BE2C (cell line): ENCODE measurements around the gene RBM47.

Experiments
- DNase-seq: peaks from one replicate; pipeline ENCODE4 v3.0.0-alpha.2; 2020
- H3K27me3 ChIP-seq: fragments of 250-450 bp; sonication (Bioruptor Pico); 2 replicates; pipeline ENCODE4 v1.5.1; 2020; ENCODE audit warnings: mild to moderate bottlenecking
- H3K36me3 ChIP-seq: fragments of 250-450 bp; sonication (Bioruptor Pico); 2 replicates; pipeline ENCODE4 v1.5.1; 2020; ENCODE audit warnings: mild to moderate bottlenecking
- H3K4me1 ChIP-seq: fragments of 250-450 bp; sonication (Bioruptor Pico); 2 replicates; pipeline ENCODE4 v1.5.1; 2020
- H3K4me3 ChIP-seq: 2 replicates; pipeline ENCODE4 v1.5.1; 2011; ENCODE audit warnings: low read depth, low read length
- H3K9me3 ChIP-seq: fragments of 250-450 bp; sonication (Bioruptor Pico); 2 replicates; pipeline ENCODE4 v1.5.1; 2020
- CTCF ChIP-seq: IDR thresholded peaks from 2 replicates; pipeline ENCODE4 v1.5.1; 2012; ENCODE audit warnings: mild to moderate bottlenecking, low read depth, low read length

Gene RBM47

GRCh38 chr4:40665842-40666241 lies 36.2 kb upstream of the RBM47 start:
- TF ChIP-seq CTCF = no peak
- Histone ChIP-seq H3K36me3 (no peaks in the 10 kb centered on the region), H3K4me1 (no peaks in the 10 kb centered on the region), H3K27me3 (no peaks in the 10 kb centered on the region), H3K4me3 (no peak overlapping the region), H3K9me3 (no peaks in the 10 kb centered on the region)
- DNase-seq = no peak

- DNase-seq = no peak
- Histone ChIP-seq H3K27me3 (no peaks in the 10 kb centered on the region), H3K9me3 (no peaks in the 10 kb centered on the region), H3K4me1 (no peaks in the 10 kb centered on the region), H3K4me3 (no peak overlapping the region), H3K36me3 (no peaks in the 10 kb centered on the region)
- no peak for TF ChIP-seq CTCF
Observed at GRCh38 chr4:40662962-40663604, 33.4 kb upstream of the RBM47 start.

GRCh38 chr4:40661803-40662202 lies 32.1 kb upstream of the RBM47 start:
- Histone ChIP-seq H3K9me3 (no peaks in the 10 kb centered on the region), H3K36me3 (no peaks in the 10 kb centered on the region), H3K27me3 (no peaks in the 10 kb centered on the region), H3K4me3 (no peak overlapping the region), H3K4me1 (no peaks in the 10 kb centered on the region)
- DNase-seq = no peak
- no peak for TF ChIP-seq CTCF

- no peaks in the 10 kb centered on the region for H3K27me3 ChIP-seq
- no peaks in the 10 kb centered on the region for H3K4me1 ChIP-seq
- TF ChIP-seq CTCF = no peak
- no peaks in the 10 kb centered on the region for H3K9me3 ChIP-seq
- DNase-seq = no peak
- no peaks in the 10 kb centered on the region for H3K36me3 ChIP-seq
- H3K4me3 ChIP-seq = no peak overlapping the region
Observed at GRCh38 chr4:40656201-40656863, 26.7 kb upstream of the RBM47 start.

- no peaks in the 10 kb centered on the region for H3K4me1 ChIP-seq
- DNase-seq = no peak
- H3K36me3 ChIP-seq = no peaks in the 10 kb centered on the region
- H3K9me3 ChIP-seq = no peaks in the 10 kb centered on the region
- no peaks in the 10 kb centered on the region for H3K27me3 ChIP-seq
- H3K4me3 ChIP-seq = no peak overlapping the region
- no peak for TF ChIP-seq CTCF
Observed at GRCh38 chr4:40651280-40651679, 21.6 kb upstream of the RBM47 start.

- Histone ChIP-seq H3K4me3 (no peak overlapping the region), H3K9me3 (no peaks in the 10 kb centered on the region), H3K27me3 (0 out of 2 replicates have a peak, but pooled peaks cover 3% of the 10 kb centered on the region), H3K36me3 (no peaks in the 10 kb centered on the region), H3K4me1 (no peaks in the 10 kb centered on the region)
- no peak for TF ChIP-seq CTCF
- no peak for DNase-seq
Observed at GRCh38 chr4:40649321-40649720, 19.7 kb upstream of the RBM47 start.
